ENCODE data around the gene ZBTB7C.

GRCh38 chr18:48374423-48375149 is 34.6 kb downstream of the ZBTB7C start:
- no peak for TF ChIP-seq CTCF (IDR thresholded peaks at IDR 0.05)
- TF ChIP-seq POLR2AphosphoS5 (IDR thresholded peaks at IDR 0.05), result no peak
